Endodermal cell (in vitro differentiated cells): ENCODE data around the gene ITK. TPM values are rescaled to one million over a fixed set of nuclear protein-coding genes. Genes with fewer than 3 reads are reported as not detected.

Experiments used
- DNase-seq: peaks from one replicate; pipeline ENCODE4 v3.0.0-alpha.2; 2017
- H3K27ac ChIP-seq: 2 replicates; pipeline ENCODE4 v1.5.1; 2013; ENCODE audit warnings: mild to moderate bottlenecking, low read depth, low read length, moderate library complexity
- H3K27me3 ChIP-seq: 2 replicates; pipeline ENCODE4 v1.6.1; 2013; ENCODE audit warnings: mild to moderate bottlenecking, low read length, moderate library complexity; ENCODE audit not compliant: insufficient read depth, control insufficient read depth, poor library complexity, severe bottlenecking
- H3K36me3 ChIP-seq: 2 replicates; pipeline ENCODE4 v1.7.0; 2013; ENCODE audit warnings: mild to moderate bottlenecking, low read length, moderate library complexity; ENCODE audit not compliant: control insufficient read depth, insufficient read depth
- H3K4me1 ChIP-seq: one replicate; pipeline ENCODE4 v1.7.0; 2013; ENCODE audit warnings: low read length; ENCODE audit not compliant: control insufficient read depth, insufficient read depth
- H3K4me3 ChIP-seq: 2 replicates; pipeline ENCODE4 v1.5.1; 2013; ENCODE audit warnings: mild to moderate bottlenecking, low read length, moderate library complexity
- H3K9ac ChIP-seq: 2 replicates; pipeline ENCODE4 v1.6.1; 2013; ENCODE audit warnings: mild to moderate bottlenecking, low read length, moderate library complexity; ENCODE audit not compliant: poor library complexity, severe bottlenecking; ENCODE audit errors: extremely low read depth
- H3K9me3 ChIP-seq: 2 replicates; pipeline ENCODE4 v1.6.1; 2013; ENCODE audit warnings: mild to moderate bottlenecking, low read length, moderate library complexity; ENCODE audit not compliant: control insufficient read depth
- H3K27ac Mint-ChIP-seq: 2 replicates; pipeline ENCODE4 v1.8.0; 2020; ENCODE audit warnings: mixed read lengths
- H3K27me3 Mint-ChIP-seq: 2 replicates; pipeline ENCODE4 v1.8.0; 2021; ENCODE audit warnings: mild to moderate bottlenecking, mixed read lengths; ENCODE audit not compliant: insufficient read depth
- H3K36me3 Mint-ChIP-seq: 2 replicates; pipeline ENCODE4 v1.8.0; 2020; ENCODE audit warnings: low read depth, mixed read lengths
- H3K4me1 Mint-ChIP-seq: 2 replicates; pipeline ENCODE4 v1.8.0; 2020; ENCODE audit warnings: mixed read lengths
- H3K4me3 Mint-ChIP-seq: 2 replicates; pipeline ENCODE4 v1.8.0; 2020; ENCODE audit warnings: mild to moderate bottlenecking, moderate library complexity, mixed read lengths
- H3K9me3 Mint-ChIP-seq: 2 replicates; pipeline ENCODE4 v1.8.0; 2020; ENCODE audit warnings: mild to moderate bottlenecking, mixed read lengths
- CTCF ChIP-seq: fragments of 200-600 bp; sonication (generic); conservative IDR thresholded peaks from 2 replicates; pipeline ENCODE4 v1.5.0; 2021; ENCODE audit warnings: antibody characterized with exemption, mild to moderate bottlenecking
- WGBS, 2 experiments: methylation state at CpG; one replicate each; pipeline versions ENCODE4 v1.1.5 to v1.1.7; 2013; ENCODE audit warnings: missing lambda C conversion rate in 2 of 2, mixed read lengths in 1 of 2; ENCODE audit not compliant: insufficient coverage in 1 of 2, insufficient read length in 1 of 2; 5-methylcytosine and 5-hydroxymethylcytosine counted together
- total RNA-seq, 2 donors: library from RNA; stranded (reverse); fragmentation: NEBNext Ultra II Directional in 1 of 2; extraction: Animal tissue kit (Norgen Biotek cat#: 25700) in 1 of 2; gene quantifications; 2 replicates in 1 of 2; 3 replicates in 1 of 2; pipeline ENCODE4 v1.2.1, GENCODE V29; 2021

The ITK gene
- total RNA-seq, 2 donors from 2014 or later: 0.31 to 0.38 TPM

GRCh38 chr5:157167214-157167621 is 13.4 kb upstream of the ITK start:
- peaks cover 2% of the 10 kb centered on the region for H3K36me3 Mint-ChIP-seq
- no peak overlapping the region for H3K9ac ChIP-seq

GRCh38 chr5:157168286-157168685 is 12.4 kb upstream of the ITK start:
- Mint-ChIP-seq H3K27ac (no peak overlapping the region), H3K36me3 (peaks cover 2% of the 10 kb centered on the region)
- 97 to 100% methylated on average over 5 of the region's 5 CpGs for WGBS, 2 experiments

More at GRCh38 chr5:157167214-157167621, 13.4 kb upstream of the ITK start:
- Histone ChIP-seq H3K27me3 (no peaks in the 10 kb centered on the region), H3K4me3 (no peak overlapping the region), H3K36me3 (no peaks in the 10 kb centered on the region), H3K9me3 (no peaks in the 10 kb centered on the region), H3K27ac (no peak overlapping the region), H3K4me1 (no peaks in the 10 kb centered on the region)
- H3K4me1 Mint-ChIP-seq: peaks cover 4% of the 10 kb centered on the region
- H3K27ac Mint-ChIP-seq: peak overlapping the region; percentile 49
- WGBS, 2 experiments: 87 to 91% methylated on average over 3 to 4 of the region's 4 CpGs
- H3K27me3 Mint-ChIP-seq: no peaks in the 10 kb centered on the region
- no peak for TF ChIP-seq CTCF
- H3K9me3 Mint-ChIP-seq: peaks cover 16% of the 10 kb centered on the region
- DNase-seq: no peak
- H3K4me3 Mint-ChIP-seq: no peak overlapping the region

GRCh38 chr5:157172403-157172802 is 8.2 kb upstream of the ITK start:
- 52 to 97% methylated on average over 2 of the region's 2 CpGs for WGBS, 2 experiments
- H3K27me3 ChIP-seq: no peaks in the 10 kb centered on the region
- Mint-ChIP-seq H3K27me3 (no peaks in the 10 kb centered on the region), H3K4me3 (no peak overlapping the region), H3K4me1 (peaks cover under 1% of the 10 kb centered on the region), H3K27ac (no peak overlapping the region), H3K9me3 (peaks cover 16% of the 10 kb centered on the region), H3K36me3 (peaks cover 2% of the 10 kb centered on the region)
- H3K36me3 ChIP-seq: no peaks in the 10 kb centered on the region
- no peak overlapping the region for H3K4me3 ChIP-seq
- no peak overlapping the region for H3K9ac ChIP-seq
- no peak for TF ChIP-seq CTCF
- H3K9me3 ChIP-seq: no peaks in the 10 kb centered on the region
- DNase-seq: no peak
- H3K27ac ChIP-seq: no peak overlapping the region
- no peaks in the 10 kb centered on the region for H3K4me1 ChIP-seq

More at GRCh38 chr5:157168286-157168685, 12.4 kb upstream of the ITK start:
- no peaks in the 10 kb centered on the region for H3K4me1 ChIP-seq
- peaks cover 16% of the 10 kb centered on the region for H3K9me3 Mint-ChIP-seq
- no peak for TF ChIP-seq CTCF
- peaks cover 4% of the 10 kb centered on the region for H3K4me1 Mint-ChIP-seq
- no peak overlapping the region for H3K4me3 Mint-ChIP-seq
- H3K27ac ChIP-seq: no peak overlapping the region
- DNase-seq: no peak
- no peaks in the 10 kb centered on the region for H3K27me3 Mint-ChIP-seq
- H3K36me3 ChIP-seq: no peaks in the 10 kb centered on the region
- H3K27me3 ChIP-seq: no peaks in the 10 kb centered on the region
- no peak overlapping the region for H3K9ac ChIP-seq
- H3K9me3 ChIP-seq: no peaks in the 10 kb centered on the region
- no peak overlapping the region for H3K4me3 ChIP-seq
